Osteocyte (in vitro differentiated cells): ENCODE data around the gene MKX. TPM values are rescaled to one million over a fixed set of nuclear protein-coding genes. Genes with fewer than 3 reads are reported as not detected.

Experiments
- DNase-seq: peaks from one replicate; pipeline ENCODE4 v3.0.0; 2021; ENCODE audit warnings: mixed read lengths; ENCODE audit not compliant: unreplicated experiment; ENCODE audit errors: extremely low spot score
- H3K27ac Mint-ChIP-seq: one replicate; pipeline ENCODE4 v1.8.0; 2021; ENCODE audit warnings: mild to moderate bottlenecking, mixed read lengths; ENCODE audit not compliant: unreplicated experiment
- H3K27me3 Mint-ChIP-seq: one replicate; pipeline ENCODE4 v1.8.0; 2021; ENCODE audit warnings: mixed read lengths; ENCODE audit not compliant: unreplicated experiment
- H3K36me3 Mint-ChIP-seq: one replicate; pipeline ENCODE4 v1.8.0; 2021; ENCODE audit warnings: mixed read lengths; ENCODE audit not compliant: unreplicated experiment
- H3K4me1 Mint-ChIP-seq: one replicate; pipeline ENCODE4 v1.8.0; 2021; ENCODE audit warnings: mixed read lengths; ENCODE audit not compliant: unreplicated experiment
- H3K4me3 Mint-ChIP-seq: one replicate; pipeline ENCODE4 v1.8.0; 2021; ENCODE audit warnings: mild to moderate bottlenecking, moderate library complexity, mixed read lengths; ENCODE audit not compliant: unreplicated experiment
- H3K9me3 Mint-ChIP-seq: one replicate; pipeline ENCODE4 v1.8.0; 2021; ENCODE audit warnings: mixed read lengths; ENCODE audit not compliant: unreplicated experiment
- CTCF ChIP-seq: fragments of 200-600 bp; sonication (generic); IDR thresholded peaks from 2 replicates; pipeline ENCODE4 v1.5.0; 2021; ENCODE audit warnings: antibody characterized with exemption, mild to moderate bottlenecking, moderate library complexity
- total RNA-seq: library from RNA; stranded (reverse); gene quantifications from 2 replicates; pipeline ENCODE4 v1.2.1, GENCODE V29; 2021

MKX gene
- total RNA-seq, 1 donor from 2014 or later = 21.5 TPM

DNA sequence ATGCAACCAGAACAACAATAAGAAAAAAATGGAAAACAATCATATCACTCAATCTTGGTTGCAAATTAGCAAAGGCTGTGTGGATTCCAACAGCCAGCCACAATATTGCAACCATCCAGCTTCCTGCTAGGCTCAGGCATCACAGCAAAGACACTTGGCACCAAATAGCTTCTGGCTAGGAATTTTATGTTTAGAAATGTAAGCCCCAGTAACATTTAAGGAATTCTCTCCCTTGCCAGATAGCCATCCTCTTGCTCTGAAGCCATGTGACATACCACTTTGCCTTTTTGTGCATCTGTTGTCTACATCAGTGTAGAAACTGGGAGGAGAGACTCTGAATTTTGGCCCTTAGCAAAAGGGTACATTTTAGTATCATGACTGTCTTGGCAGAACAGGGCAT, 22.2 kb downstream of the MKX start:
- Mint-ChIP-seq H3K27me3 (no peaks in the 10 kb centered on the region), H3K4me3 (no peak overlapping the region), H3K27ac (peak overlapping the region; percentile 11), H3K9me3 (peaks cover 7% of the 10 kb centered on the region), H3K4me1 (peaks cover 24% of the 10 kb centered on the region), H3K36me3 (peaks cover 34% of the 10 kb centered on the region)
- no peak for DNase-seq
- no peak for TF ChIP-seq CTCF

GRCh38 chr10:27720529-27720928, 25.1 kb downstream of the MKX start:
- Mint-ChIP-seq H3K4me1 (peaks cover 14% of the 10 kb centered on the region), H3K27ac (no peak overlapping the region), H3K36me3 (peaks cover 36% of the 10 kb centered on the region), H3K27me3 (no peaks in the 10 kb centered on the region), H3K9me3 (peaks cover 7% of the 10 kb centered on the region), H3K4me3 (no peak overlapping the region)
- no peak for DNase-seq
- TF ChIP-seq CTCF = no peak

DNA sequence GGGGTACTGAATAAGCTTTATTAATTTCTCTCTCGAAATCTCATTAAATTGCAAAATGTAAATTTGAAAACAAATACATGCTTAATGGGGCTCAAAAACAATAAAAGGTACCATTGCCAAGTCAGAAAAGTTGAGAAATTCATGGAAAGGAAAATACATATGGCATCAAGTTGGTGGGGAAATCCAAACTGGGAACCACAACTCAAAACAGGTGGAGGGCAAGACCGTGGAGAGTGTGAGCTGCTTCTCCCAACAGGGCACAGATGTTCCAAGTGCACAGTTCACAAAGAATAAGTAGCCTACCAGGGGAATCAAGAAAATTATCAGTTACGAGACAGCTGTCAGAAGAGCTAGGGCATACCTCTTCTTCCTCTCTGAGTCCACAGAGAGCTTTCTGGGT, 26.6 kb downstream of the MKX start:
- peaks cover 32% of the 10 kb centered on the region for H3K36me3 Mint-ChIP-seq
- DNase-seq = no peak
- H3K4me3 Mint-ChIP-seq = no peak overlapping the region
- H3K9me3 Mint-ChIP-seq = peaks cover 7% of the 10 kb centered on the region
- TF ChIP-seq CTCF = no peak
- H3K27me3 Mint-ChIP-seq = no peaks in the 10 kb centered on the region
- peaks cover 28% of the 10 kb centered on the region for H3K4me1 Mint-ChIP-seq
- no peak overlapping the region for H3K27ac Mint-ChIP-seq

DNA sequence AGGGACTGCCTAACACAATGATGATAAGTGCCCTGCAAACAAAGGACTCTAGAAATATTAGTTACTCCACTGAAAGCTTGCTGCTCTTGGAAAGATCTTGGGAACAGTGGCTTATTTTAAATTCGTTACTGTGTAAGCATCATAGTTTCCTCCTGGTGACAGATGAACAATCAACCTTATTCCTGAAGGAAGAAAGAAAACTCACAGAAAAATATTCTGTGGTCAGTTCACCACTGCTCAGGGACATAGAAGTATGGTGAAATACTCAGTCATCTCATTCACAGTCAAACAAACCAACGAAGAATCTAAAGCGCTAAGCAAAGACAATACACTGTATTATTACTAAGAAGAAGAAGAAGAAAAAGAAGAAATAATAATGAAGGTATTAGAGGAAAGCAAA, 27.8 kb downstream of the MKX start:
- H3K27ac Mint-ChIP-seq = no peak overlapping the region
- no peak overlapping the region for H3K4me3 Mint-ChIP-seq
- H3K27me3 Mint-ChIP-seq = no peaks in the 10 kb centered on the region
- H3K9me3 Mint-ChIP-seq = peaks cover 7% of the 10 kb centered on the region
- H3K4me1 Mint-ChIP-seq = peaks cover 22% of the 10 kb centered on the region
- no peak for TF ChIP-seq CTCF
- no peak for DNase-seq
- peaks cover 36% of the 10 kb centered on the region for H3K36me3 Mint-ChIP-seq

- no peak for TF ChIP-seq CTCF
- peaks cover 38% of the 10 kb centered on the region for H3K36me3 Mint-ChIP-seq
These were observed 28.4 kb downstream of the MKX start for GRCh38 chr10:27717224-27717623.

More at GRCh38 chr10:27717224-27717623, 28.4 kb downstream of the MKX start:
- Mint-ChIP-seq H3K9me3 (peaks cover 7% of the 10 kb centered on the region), H3K27ac (no peak overlapping the region), H3K4me1 (peaks cover 22% of the 10 kb centered on the region), H3K4me3 (no peak overlapping the region), H3K27me3 (no peaks in the 10 kb centered on the region)
- no peak for DNase-seq
